Smooth muscle cell (in vitro differentiated cells): ENCODE measurements around the gene ATP8B2. TPM values are rescaled to one million over a fixed set of nuclear protein-coding genes. Genes with fewer than 3 reads are reported as not detected.
"Not testable (repeated sequence)": the region's sequence is repeated elsewhere in the genome, so short reads cannot be mapped to it uniquely, and the experiment has no call there.

Experiments
- DNase-seq: peaks from one replicate; lab custom pipeline; 2025; ENCODE audit not compliant: unreplicated experiment; lab: John Stamatoyannopoulos, UW
- H2AFZ ChIP-seq: fragments of 200-600 bp; sonication (generic); 2 replicates; pipeline ENCODE4 v1.6.0; 2016; ENCODE audit warnings: antibody characterized with exemption, low read depth, mild to moderate bottlenecking
- H3F3A ChIP-seq: fragments of 200-600 bp; sonication (generic); 2 replicates; pipeline ENCODE4 v1.6.0; 2017; ENCODE audit warnings: antibody characterized with exemption, low read depth
- H3K27ac ChIP-seq: fragments of 200-600 bp; sonication (generic); 2 replicates; pipeline ENCODE4 v1.5.1; 2016; ENCODE audit warnings: low read depth, mild to moderate bottlenecking
- H3K27me3 ChIP-seq: fragments of 200-600 bp; sonication (generic); 2 replicates; pipeline ENCODE4 v1.6.1; 2016; ENCODE audit warnings: low read depth, mild to moderate bottlenecking
- H3K36me3 ChIP-seq: fragments of 200-600 bp; sonication (generic); 2 replicates; pipeline ENCODE4 v1.5.1; 2016; ENCODE audit warnings: low read depth
- H3K4me1 ChIP-seq: fragments of 200-600 bp; sonication (generic); 2 replicates; pipeline ENCODE4 v1.5.1; 2016; ENCODE audit warnings: low read depth
- H3K4me2 ChIP-seq: fragments of 200-600 bp; sonication (generic); 2 replicates; pipeline ENCODE4 v1.6.0; 2016; ENCODE audit warnings: mild to moderate bottlenecking
- H3K4me3 ChIP-seq: fragments of 200-600 bp; sonication (generic); 2 replicates; pipeline ENCODE4 v1.5.1; 2016; ENCODE audit warnings: mild to moderate bottlenecking
- H3K79me2 ChIP-seq: fragments of 200-600 bp; sonication (generic); 2 replicates; pipeline ENCODE4 v1.6.0; 2016; ENCODE audit warnings: low read depth, mild to moderate bottlenecking
- H3K9ac ChIP-seq: fragments of 200-600 bp; sonication (generic); 2 replicates; pipeline ENCODE4 v1.6.0; 2016; ENCODE audit warnings: low read depth
- H3K9me3 ChIP-seq: fragments of 200-600 bp; sonication (generic); replicated peaks from 2 replicates; pipeline ENCODE4 v1.5.1; 2016; ENCODE audit warnings: low read depth
- H4K20me1 ChIP-seq: fragments of 200-600 bp; sonication (generic); 2 replicates; pipeline ENCODE4 v1.6.0; 2016; ENCODE audit warnings: low read depth
- WGBS: methylation state at CpG from one replicate; pipeline ENCODE4 v1.1.7; 2016; ENCODE audit warnings: low lambda C conversion rate; 5-methylcytosine and 5-hydroxymethylcytosine counted together
- polyA plus RNA-seq: library from polyadenylated mRNA; unstranded; fragments of >200 nt; fragmentation: Nextera tagmentation; extraction: Ambion mirVana; gene quantifications from 2 replicates; pipeline ENCODE4 v1.2.1, GENCODE V29; 2016
- total RNA-seq: library from RNA; depleted of rRNA; stranded (reverse); fragments of >200 nt; gene quantifications from 2 replicates; pipeline ENCODE4 v1.2.3, GENCODE V29; 2014
- TF ChIP-seq, protein P1 (sequence below): fragments of 200-600 bp; sonication (generic); IDR thresholded peaks from 2 replicates; pipeline ENCODE4 v1.5.1; 2017; ENCODE audit warnings: borderline replicate concordance, mild to moderate bottlenecking, antibody characterized with exemption; ENCODE audit not compliant: insufficient read depth, poor library complexity, severe bottlenecking

The ATP8B2 gene
- total and polyA plus RNA-seq, 2 experiments from 2014 or later, result 20.7 to 57.6 TPM

DNA sequence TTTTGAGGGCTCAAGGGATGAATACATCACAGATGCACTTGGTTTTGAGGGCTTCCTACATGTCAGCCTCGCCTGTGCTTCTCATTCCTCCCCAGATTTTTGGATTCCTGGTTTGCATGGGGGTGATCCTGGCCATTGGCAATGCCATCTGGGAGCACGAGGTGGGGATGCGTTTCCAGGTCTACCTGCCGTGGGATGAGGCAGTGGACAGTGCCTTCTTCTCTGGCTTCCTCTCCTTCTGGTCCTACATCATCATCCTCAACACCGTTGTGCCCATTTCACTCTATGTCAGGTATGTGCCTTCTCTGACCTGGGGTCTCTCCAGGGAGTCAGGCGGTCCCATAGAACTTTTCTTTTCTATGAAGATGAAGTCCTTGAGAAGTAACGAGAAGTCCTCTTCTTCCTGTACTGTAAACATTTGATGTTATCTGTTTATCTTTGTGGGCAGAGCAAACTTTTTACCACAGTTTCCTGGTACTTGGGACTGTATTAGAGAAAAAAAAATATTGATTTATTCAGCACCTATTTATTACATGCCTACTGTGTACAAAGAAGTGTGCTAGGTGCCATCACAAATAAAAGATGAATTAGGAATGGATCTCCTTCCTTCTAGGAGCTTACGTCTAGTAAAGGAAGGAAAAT is 12.0 kb downstream of the ATP8B2 start:
- Histone ChIP-seq H3K27me3 (no peaks in the 10 kb centered on the region), H4K20me1 (peaks cover 26% of the 10 kb centered on the region), H2AFZ (no peak overlapping the region), H3K36me3 (no peaks in the 10 kb centered on the region), H3K9me3 (no peaks in the 10 kb centered on the region), H3K79me2 (no peaks in the 10 kb centered on the region), H3K4me3 (no peak overlapping the region), H3K27ac (no peak overlapping the region), H3F3A (no peaks in the 10 kb centered on the region), H3K9ac (no peak overlapping the region), H3K4me2 (no peak overlapping the region), H3K4me1 (no peaks in the 10 kb centered on the region)
- DNase-seq, result no peak
- 95% methylated on average over 8 of the region's 8 CpGs for WGBS
- TF ChIP-seq, protein P1, sequence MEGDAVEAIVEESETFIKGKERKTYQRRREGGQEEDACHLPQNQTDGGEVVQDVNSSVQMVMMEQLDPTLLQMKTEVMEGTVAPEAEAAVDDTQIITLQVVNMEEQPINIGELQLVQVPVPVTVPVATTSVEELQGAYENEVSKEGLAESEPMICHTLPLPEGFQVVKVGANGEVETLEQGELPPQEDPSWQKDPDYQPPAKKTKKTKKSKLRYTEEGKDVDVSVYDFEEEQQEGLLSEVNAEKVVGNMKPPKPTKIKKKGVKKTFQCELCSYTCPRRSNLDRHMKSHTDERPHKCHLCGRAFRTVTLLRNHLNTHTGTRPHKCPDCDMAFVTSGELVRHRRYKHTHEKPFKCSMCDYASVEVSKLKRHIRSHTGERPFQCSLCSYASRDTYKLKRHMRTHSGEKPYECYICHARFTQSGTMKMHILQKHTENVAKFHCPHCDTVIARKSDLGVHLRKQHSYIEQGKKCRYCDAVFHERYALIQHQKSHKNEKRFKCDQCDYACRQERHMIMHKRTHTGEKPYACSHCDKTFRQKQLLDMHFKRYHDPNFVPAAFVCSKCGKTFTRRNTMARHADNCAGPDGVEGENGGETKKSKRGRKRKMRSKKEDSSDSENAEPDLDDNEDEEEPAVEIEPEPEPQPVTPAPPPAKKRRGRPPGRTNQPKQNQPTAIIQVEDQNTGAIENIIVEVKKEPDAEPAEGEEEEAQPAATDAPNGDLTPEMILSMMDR, result no peak

DNA sequence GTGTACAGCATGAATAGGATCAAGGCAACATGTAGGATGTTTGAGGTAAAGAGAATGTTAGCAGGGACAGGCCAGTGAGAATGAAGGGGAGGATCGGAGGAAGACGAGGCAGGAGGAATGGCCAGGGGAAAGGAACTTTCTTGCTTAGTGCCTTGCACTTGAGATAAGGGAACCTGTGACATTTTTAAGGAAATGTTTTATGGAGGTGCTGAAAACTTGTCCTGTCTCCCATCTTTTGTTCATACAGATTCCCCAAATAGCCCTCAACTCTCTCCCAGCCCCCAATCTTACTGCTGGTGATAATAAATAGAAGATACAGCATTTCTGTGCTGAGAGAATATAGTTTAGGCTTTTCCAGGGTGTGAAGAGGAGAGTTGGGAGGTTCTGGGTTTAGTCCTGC is 13.6 kb downstream of the ATP8B2 start:
- whole genome bisulfite sequencing, result 96% methylated on average over 2 of the region's 2 CpGs

DNA sequence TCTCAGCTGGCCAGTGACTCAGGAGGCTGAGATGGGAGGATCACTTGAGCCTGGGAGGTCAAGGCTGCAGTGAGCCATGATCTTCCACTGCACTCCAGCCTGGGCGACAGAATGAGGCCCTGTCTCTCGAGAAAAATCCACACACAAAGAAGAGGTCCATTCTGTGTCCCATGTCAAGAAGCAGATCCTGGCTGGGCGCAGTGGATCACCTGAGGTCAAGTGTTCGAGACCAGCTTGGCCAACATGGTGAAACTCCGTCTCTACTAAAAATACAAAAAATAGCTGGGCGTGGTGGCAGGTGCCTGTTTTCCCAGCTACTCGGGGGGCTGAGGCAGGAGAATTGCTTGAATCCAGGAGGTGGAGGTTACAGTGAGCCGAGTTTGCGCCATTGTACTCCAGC is 16.0 kb downstream of the ATP8B2 start:
- not testable (repeated sequence) for H3K79me2 ChIP-seq, H3K9ac ChIP-seq, H3K4me1 ChIP-seq, H3K4me3 ChIP-seq, H3F3A ChIP-seq, H3K27ac ChIP-seq, H3K27me3 ChIP-seq, DNase-seq, H3K4me2 ChIP-seq, H2AFZ ChIP-seq, H3K9me3 ChIP-seq, H3K36me3 ChIP-seq
- peaks cover 22% of the 10 kb centered on the region for H4K20me1 ChIP-seq
- WGBS, result over 99% methylated on average over 9 of the region's 9 CpGs

More for the DNA sequence above, 13.6 kb downstream of the ATP8B2 start:
- Histone ChIP-seq H3K36me3 (no peaks in the 10 kb centered on the region), H3K9ac (no peak overlapping the region), H3K4me1 (no peaks in the 10 kb centered on the region), H3K4me2 (no peak overlapping the region), H3K79me2 (no peaks in the 10 kb centered on the region), H4K20me1 (peaks cover 27% of the 10 kb centered on the region), H3K4me3 (no peak overlapping the region), H3F3A (no peaks in the 10 kb centered on the region), H3K27ac (no peak overlapping the region), H3K9me3 (no peaks in the 10 kb centered on the region), H2AFZ (no peak overlapping the region), H3K27me3 (no peaks in the 10 kb centered on the region)
- DNase-seq, result no peak
- TF ChIP-seq, protein P1, result no peak

DNA sequence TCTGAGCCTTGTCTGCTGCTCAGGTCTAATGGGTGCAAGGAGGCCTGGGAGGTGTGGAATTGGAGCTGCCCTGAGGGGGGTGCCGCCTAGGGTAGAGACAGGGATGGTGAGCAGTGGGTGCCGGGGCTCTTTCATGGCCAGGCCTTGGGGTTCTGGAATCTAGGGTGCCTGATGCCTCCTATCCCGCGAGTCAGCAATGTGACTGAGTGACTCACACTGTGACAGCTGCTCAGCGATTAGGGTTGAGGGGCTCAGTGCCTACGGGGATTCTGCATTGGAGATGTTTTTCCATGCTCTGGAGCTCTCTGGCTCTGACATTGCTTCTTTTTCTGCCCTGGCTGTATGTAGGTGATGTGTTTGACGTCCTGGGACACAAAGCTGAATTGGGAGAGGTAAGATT is 16.8 kb downstream of the ATP8B2 start:
- Histone ChIP-seq H3K27ac (no peak overlapping the region), H3K4me3 (no peak overlapping the region), H3K27me3 (no peaks in the 10 kb centered on the region), H3F3A (no peaks in the 10 kb centered on the region), H2AFZ (no peak overlapping the region), H3K9me3 (no peaks in the 10 kb centered on the region), H4K20me1 (peaks cover 22% of the 10 kb centered on the region), H3K9ac (no peak overlapping the region), H3K79me2 (no peaks in the 10 kb centered on the region), H3K36me3 (no peaks in the 10 kb centered on the region), H3K4me2 (no peak overlapping the region), H3K4me1 (no peaks in the 10 kb centered on the region)
- DNase-seq, result no peak
- TF ChIP-seq, protein P1, result no peak
- WGBS, result 88% methylated on average over 7 of the region's 7 CpGs
